Stimulated activated naive CD8-positive, alpha-beta T cell treated with anti-CD3 and anti-CD28 coated beads, Interleukin-15, Interleukin-2, amounts not matched to agents 100 U/mL and 50 U/mL, for 24 hours (primary cell): ENCODE data around the gene IL21R.
"Not testable (repeated sequence)": the region's sequence is repeated elsewhere in the genome, so short reads cannot be mapped to it uniquely, and the experiment has no call there.

Experiments
- ATAC-seq: fragments of 150-1000 bp; cut with Tn5 transposase; one replicate; pipeline ENCODE4 v1.10.0; 2021
- DNase-seq: peaks from one replicate; pipeline ENCODE4 v3.0.0; 2021

The IL21R gene

GRCh38 chr16:27445502-27446175 is 43.7 kb downstream of the IL21R start:
- DNase-seq (peak; percentile 2), ATAC-seq (no peak)

- DNase-seq = peak; percentile 68
- ATAC-seq = peak; percentile 60
Observed at GRCh38 chr16:27446721-27447120, 44.7 kb downstream of the IL21R start.

DNA sequence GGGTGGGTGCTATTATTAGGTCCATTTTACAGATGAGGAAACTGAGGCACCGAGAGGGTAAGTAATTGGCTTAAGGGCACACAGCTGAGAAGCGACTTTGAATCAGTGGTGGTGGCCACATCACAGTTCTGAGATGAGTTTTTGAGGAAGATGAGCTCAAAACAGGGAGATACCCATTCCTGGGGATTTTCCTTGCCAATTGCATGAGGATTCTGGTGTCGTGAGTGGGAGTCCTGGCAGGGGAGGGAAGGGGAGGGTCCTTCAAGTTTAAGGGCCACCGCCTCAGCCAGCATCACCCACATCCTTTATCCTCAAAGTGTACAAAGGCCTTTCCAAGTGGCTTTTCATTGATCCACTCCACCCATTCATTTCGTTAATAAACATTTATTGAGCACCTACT is 45.3 kb downstream of the IL21R start:
- DNase-seq = no peak
- no peak for ATAC-seq

GRCh38 chr16:27448532-27449433 is 46.8 kb downstream of the IL21R start:
- no peak for DNase-seq
- no peak for ATAC-seq

GRCh38 chr16:27449434-27450195 is 47.6 kb downstream of the IL21R start:
- ATAC-seq (peak; percentile 79), DNase-seq (peak; percentile 91)

DNA sequence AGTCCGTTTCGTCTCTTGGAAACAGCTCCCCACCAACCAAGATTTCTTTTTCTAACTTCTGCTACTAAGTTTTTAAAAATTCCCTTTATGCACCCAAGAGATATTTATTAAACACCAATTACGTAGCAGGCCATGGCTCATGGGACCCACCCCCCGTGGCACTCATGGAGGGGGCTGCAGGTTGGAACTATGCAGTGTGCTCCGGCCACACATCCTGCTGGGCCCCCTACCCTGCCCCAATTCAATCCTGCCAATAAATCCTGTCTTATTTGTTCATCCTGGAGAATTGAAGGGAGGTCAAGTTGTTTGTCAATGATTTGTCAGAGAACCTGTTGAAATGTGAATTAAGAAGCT is 48.2 kb downstream of the IL21R start:
- ATAC-seq = peak; percentile 4
- DNase-seq = no peak

DNA sequence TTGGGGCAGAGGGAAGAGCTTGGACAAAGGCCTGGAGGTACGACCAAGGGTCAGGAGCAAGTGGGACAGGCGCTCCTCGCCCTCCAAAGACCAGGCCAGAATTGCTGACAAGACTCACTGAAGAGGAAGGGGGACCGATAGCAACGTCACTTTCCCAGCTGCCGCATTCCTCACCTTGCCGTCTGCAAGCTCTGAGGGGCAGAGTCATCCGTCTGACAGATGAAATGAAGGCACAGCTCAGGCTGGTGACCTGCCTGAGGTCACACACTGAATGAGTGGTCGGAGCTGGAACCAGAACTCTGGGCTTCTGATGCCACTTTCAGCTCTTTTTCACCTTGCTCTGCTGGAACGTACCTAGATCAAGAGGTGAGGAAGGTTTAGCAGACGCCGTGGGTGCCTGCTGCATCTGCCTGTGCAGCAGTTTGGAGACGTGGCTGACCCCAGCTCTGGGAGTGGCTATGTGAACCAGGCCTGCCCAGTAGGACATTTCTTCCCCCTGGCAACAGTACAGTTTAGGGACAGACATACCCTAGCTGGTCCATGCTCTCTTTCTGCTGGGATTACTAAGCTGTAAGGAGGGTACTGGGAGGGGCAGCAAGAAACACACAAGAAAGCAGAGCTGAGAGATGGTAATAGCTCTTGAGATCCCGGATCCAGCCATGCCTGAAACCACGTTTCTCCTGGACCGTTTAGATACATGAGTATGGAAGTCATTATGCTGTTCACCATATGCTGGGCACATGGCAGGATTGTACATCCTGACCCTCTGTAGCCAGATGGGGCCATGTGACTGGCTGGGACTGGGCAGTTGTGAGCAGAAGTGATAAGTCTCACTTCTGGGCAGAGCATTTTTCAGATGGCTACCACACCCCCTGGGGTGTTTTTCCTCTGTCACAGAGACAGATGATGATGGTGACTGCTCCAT is 50.9 kb downstream of the IL21R start:
- ATAC-seq (no peak), DNase-seq (no peak)

DNA sequence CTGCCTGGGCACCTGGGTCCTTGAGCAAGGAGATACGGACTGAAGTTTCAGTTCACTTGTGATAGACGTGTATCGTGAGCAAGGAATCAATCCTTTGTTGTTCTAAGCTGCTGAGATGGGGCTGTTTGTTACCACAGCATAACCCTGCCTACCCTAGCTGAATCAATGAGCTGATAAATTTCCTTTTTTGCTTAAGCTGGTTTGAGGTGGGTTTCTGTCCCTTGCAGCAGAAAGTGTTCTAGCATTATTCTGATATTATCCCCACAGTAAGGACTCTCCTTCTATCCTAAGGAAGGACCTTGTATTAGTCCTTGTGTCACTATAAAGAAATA is 51.5 kb downstream of the IL21R start:
- DNase-seq (no peak), ATAC-seq (no peak)

GRCh38 chr16:27455700-27456099 is 53.7 kb downstream of the IL21R start:
- ATAC-seq (no peak), DNase-seq (peak; percentile 44)

DNA sequence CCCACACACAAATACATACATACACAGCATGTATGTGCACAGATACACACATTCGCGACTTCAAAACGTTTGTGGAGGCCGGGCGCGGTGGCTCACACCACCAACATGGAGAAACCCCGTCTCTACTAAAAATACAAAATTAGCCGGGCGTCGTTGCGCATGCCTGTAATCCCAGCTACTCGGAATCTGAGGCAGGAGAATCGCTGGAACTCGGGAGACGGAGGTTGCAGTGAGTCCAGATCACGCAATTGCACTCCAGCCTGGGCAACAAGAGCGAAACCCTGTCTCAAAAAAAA is 55.6 kb downstream of the IL21R start:
- ATAC-seq, DNase-seq: not testable (repeated sequence)

- DNase-seq (no peak), ATAC-seq (no peak)
Observed at GRCh38 chr16:27458258-27458657, 56.3 kb downstream of the IL21R start.

DNA sequence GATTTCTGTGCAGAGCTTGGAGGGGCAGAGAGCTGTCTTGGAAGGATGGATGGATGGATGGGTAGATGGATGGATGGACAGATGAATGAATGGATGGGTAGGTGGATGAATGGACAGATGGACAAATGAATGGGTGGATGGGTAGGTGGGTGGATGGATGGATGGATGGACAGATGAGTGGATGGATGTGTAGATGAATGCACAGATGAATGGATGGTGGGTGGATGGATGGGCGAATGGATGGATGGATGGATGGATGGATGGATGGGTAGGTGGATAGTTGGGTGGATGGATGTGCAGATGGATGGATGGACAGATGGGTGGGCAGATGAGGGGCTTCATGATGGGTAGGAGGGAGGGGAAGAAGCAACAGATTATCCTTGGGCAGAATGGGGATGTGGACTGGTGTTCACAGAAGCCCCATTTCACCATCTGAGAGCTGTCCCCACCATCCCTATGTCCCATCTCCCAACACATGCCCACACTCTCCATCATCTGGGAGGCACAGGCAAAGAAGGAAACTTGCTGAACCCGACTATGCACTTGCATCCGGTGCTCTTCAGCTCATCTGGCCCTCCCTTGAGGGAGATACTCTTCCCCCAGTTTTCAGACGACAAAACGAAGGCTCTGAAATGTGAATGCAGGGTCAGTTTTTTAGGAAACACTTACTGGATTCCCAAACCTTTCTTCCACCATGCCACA is 57.2 kb downstream of the IL21R start:
- ATAC-seq = no peak
- no peak for DNase-seq

DNA sequence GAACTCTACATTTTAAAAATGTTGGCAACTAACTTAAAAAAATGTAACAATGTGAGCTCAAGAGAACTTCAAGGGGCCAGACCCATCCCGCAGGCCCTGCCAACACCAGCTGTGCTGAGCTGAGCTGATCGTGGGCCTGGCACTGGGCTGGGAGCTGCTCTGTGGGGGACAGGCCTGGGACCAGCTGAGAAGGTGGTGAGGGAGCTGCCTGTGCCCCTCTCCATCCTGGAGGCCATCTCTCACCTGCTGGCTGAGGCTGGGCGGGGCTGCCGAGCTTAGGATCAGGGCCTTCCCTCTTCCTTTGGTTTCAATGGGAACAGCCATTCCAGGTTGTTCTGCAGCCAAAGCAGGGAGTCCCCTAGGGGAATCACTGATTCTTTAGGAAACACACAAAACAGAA is 58.2 kb downstream of the IL21R start:
- DNase-seq (no peak), ATAC-seq (no peak)

DNA sequence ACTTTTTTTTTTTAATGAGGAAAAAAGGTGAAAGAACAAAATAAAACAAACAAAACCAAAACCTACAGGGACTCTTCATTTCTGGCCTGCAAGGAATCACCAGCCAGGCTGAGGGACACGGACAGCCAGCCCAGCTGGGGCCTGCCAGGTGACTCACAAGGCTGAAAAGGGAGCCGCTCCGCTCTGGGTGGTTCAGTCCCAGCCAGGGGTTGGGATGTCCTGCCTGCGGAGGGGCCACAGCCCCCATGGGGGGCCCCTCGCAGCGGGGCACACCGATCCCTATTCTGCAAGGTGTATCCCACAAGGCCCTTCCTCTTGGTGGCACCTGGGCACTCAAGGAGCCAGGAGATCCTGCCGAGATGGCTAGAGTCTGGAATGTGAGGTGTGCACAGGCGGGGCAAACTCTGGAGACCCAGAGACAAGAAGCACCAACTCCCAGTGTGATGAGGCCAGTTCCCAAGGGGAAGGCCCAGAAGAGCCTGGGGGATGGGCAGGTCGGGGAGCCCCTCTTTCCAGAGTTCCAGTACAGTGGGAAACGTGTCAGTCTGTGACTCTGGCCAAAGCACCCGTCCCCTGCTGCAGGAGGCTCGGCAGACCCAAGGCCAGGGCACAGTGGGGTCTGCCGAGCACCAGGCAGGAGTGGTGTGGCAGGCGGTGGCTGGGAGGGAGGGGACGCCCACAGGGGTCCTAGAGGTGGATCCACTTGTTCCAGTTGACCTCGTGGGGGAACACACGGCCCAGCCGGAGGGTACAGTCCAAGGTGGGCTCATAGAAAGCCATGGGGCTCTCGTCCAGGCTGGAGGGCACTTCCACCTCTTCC is 58.9 kb downstream of the IL21R start:
- DNase-seq = no peak
- ATAC-seq = no peak

DNA sequence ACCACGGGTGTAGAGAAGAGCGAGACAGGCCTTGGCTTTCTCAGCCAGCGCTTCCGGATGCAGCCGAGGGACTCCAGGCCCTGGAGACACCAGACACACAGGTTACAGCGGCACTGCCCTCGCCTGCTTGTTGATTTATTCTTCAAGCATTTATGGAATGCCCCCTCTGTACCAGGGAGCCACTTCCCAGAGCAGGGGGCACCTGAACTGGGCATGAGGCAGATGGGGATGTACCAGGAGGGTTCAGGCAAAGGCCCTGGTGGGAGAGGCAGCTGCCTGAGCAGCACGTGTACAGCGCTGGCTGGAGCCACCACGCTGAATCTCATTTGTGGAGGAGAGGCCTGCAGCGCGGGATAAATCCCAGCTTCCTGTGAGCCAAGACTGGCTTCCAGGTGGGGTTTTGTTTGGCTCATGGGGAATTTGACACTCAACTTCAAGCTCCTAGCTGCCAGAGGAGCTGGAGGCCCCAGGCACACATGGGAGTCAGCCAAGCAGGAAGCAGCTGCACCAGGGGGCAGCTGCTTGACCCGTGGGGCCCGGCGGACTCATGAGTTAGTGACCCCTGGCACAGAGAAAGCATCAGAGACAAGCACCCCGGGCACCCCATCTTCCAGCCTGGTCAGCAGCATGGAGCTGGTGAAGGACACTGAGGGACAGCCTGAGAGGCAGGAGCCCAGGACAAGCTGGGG is 59.7 kb downstream of the IL21R start:
- ATAC-seq = no peak
- no peak for DNase-seq

- DNase-seq (no peak), ATAC-seq (no peak)
Observed at GRCh38 chr16:27462200-27462845, 60.3 kb downstream of the IL21R start.

DNA sequence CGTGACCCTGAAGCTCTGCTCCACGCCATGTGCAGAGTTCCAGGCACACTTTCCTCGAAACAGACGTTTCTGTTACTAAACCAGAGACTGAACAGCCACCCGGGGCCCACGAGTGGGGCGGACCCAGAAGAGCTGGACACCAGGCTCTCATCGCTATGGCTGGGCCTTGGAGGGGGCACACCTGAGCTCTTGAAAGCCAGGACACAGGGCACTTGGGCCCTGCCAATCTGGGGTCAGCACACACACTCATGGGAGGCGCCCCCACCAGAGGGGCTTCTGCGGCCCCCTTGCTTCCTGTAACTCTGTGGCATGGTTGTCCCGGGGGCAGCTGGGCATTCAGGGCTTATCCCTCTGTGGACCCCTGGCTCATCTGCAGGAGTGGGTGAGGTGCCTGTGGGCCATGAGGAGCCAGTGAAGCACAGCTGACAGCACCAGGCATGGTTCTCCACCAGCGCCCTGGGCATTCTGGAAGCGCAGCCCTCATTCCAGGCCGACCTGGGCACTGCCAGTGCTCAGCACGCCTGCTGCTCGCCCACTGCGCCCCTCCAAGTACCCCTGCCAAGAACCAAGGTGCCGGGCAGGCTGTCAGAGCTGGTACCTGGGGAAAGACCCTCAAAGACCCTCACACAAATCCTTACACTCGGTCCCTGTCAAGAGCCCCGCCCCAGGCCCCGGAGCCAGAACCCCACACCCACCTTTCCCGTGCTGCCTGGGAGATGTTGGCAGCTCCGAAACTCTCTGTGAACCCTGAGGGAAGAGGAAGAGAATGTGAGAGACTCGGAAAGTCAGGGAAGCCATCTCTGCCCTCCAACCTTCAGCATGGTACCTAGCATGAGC is 61.1 kb downstream of the IL21R start:
- ATAC-seq = no peak
- DNase-seq = no peak

GRCh38 chr16:27463741-27464591 is 62.0 kb downstream of the IL21R start:
- DNase-seq = peak; percentile 70
- peak; percentile 83 for ATAC-seq
